ENCODE results near the gene FAM120C.

FAM120C gene

GRCh38 chrX:54182864-54183613, at the start of gene FAM120C:
TSS of gene FAM120C (minus strand) at chrX:54183254. CDS start at chrX:54183198, 56 bp downstream.
- peak; percentile 74 for DNase-seq

GRCh38 chrX:54230435-54231148, 47.5 kb upstream of the FAM120C start:
- no peak for DNase-seq

- DNase-seq: no peak
Measured at GRCh38 chrX:54223581-54223980, 40.5 kb upstream of the FAM120C start.

- DNase-seq: no peak
Measured at GRCh38 chrX:54213603-54214002, 30.5 kb upstream of the FAM120C start.

- no peak for DNase-seq
Measured at GRCh38 chrX:54208531-54208930, 25.5 kb upstream of the FAM120C start.

- no peak for DNase-seq
Measured at GRCh38 chrX:54198262-54198661, 15.2 kb upstream of the FAM120C start.

- DNase-seq: no peak
Measured at GRCh38 chrX:54194982-54195588, 12.0 kb upstream of the FAM120C start.

- no peak for DNase-seq
Measured at GRCh38 chrX:54193085-54193821, 10.2 kb upstream of the FAM120C start.

- no peak for DNase-seq
Measured at GRCh38 chrX:54184474-54184873, 1.4 kb upstream of the FAM120C start.

GRCh38 chrX:54182194-54182863, 725 bp downstream of the FAM120C start:
- DNase-seq: peak; percentile 75

GRCh38 chrX:54181202-54181953, 1.7 kb downstream of the FAM120C start:
- DNase-seq: no peak

- no peak for DNase-seq
Measured at GRCh38 chrX:54180403-54180802, 2.7 kb downstream of the FAM120C start.

GRCh38 chrX:54178100-54178940, 4.7 kb downstream of the FAM120C start:
- DNase-seq: no peak

GRCh38 chrX:54177306-54177705, 5.7 kb downstream of the FAM120C start:
- DNase-seq: no peak

- DNase-seq: no peak
Measured at GRCh38 chrX:54173791-54174190, 9.3 kb downstream of the FAM120C start.

GRCh38 chrX:54172455-54172854, 10.6 kb downstream of the FAM120C start:
- DNase-seq: no peak

- DNase-seq: no peak
Measured at GRCh38 chrX:54171527-54172250, 11.4 kb downstream of the FAM120C start.

GRCh38 chrX:54171091-54171490, 12.0 kb downstream of the FAM120C start:
- no peak for DNase-seq

GRCh38 chrX:54166915-54167314, 16.1 kb downstream of the FAM120C start:
- no peak for DNase-seq

GRCh38 chrX:54157561-54157960, 25.5 kb downstream of the FAM120C start:
- no peak for DNase-seq
